T1000 (cell line): Measurements from ENCODE around the gene GRIN2A.

Experiments
- DNase-seq: peaks from one replicate; lab custom pipeline; 2025; ENCODE audit warnings: mixed read lengths; lab: John Stamatoyannopoulos, UW

Gene GRIN2A

GRCh38 chr16:9820476-9821246 lies 361.6 kb downstream of the GRIN2A start:
- no peak for DNase-seq

GRCh38 chr16:9818702-9819101 lies 363.5 kb downstream of the GRIN2A start:
- DNase-seq: no peak

- no peak for DNase-seq
These were observed 364.6 kb downstream of the GRIN2A start for GRCh38 chr16:9817586-9817985.

- no peak for DNase-seq
These were observed 365.6 kb downstream of the GRIN2A start for GRCh38 chr16:9816644-9817043.

- DNase-seq: no peak
These were observed 368.6 kb downstream of the GRIN2A start for GRCh38 chr16:9813665-9814064.

GRCh38 chr16:9808210-9808609 lies 374.0 kb downstream of the GRIN2A start:
- DNase-seq: no peak

GRCh38 chr16:9807302-9807701 lies 374.9 kb downstream of the GRIN2A start:
- no peak for DNase-seq

GRCh38 chr16:9805109-9805508 lies 377.1 kb downstream of the GRIN2A start:
- DNase-seq: no peak

- no peak for DNase-seq
These were observed 380.1 kb downstream of the GRIN2A start for GRCh38 chr16:9802160-9802559.

- no peak for DNase-seq
These were observed 380.6 kb downstream of the GRIN2A start for GRCh38 chr16:9801651-9802050.

- DNase-seq: no peak
These were observed 382.0 kb downstream of the GRIN2A start for GRCh38 chr16:9800186-9800738.

GRCh38 chr16:9798952-9799580 lies 383.2 kb downstream of the GRIN2A start:
- DNase-seq: no peak

- no peak for DNase-seq
These were observed 383.8 kb downstream of the GRIN2A start for GRCh38 chr16:9798474-9798873.

- DNase-seq: peak; percentile 65
These were observed 384.9 kb downstream of the GRIN2A start for GRCh38 chr16:9797306-9797705.

- DNase-seq: no peak
These were observed 388.6 kb downstream of the GRIN2A start for GRCh38 chr16:9793623-9794022.

GRCh38 chr16:9791556-9791955 lies 390.7 kb downstream of the GRIN2A start:
- DNase-seq: no peak

- DNase-seq: no peak
These were observed 392.0 kb downstream of the GRIN2A start for GRCh38 chr16:9790199-9790598.

- DNase-seq: peak; percentile 31
These were observed 394.5 kb downstream of the GRIN2A start for GRCh38 chr16:9787717-9788116.

GRCh38 chr16:9780831-9781230 lies 401.4 kb downstream of the GRIN2A start:
- no peak for DNase-seq

GRCh38 chr16:9778849-9779248 lies 403.4 kb downstream of the GRIN2A start:
- no peak for DNase-seq

GRCh38 chr16:9775998-9776397 lies 406.2 kb downstream of the GRIN2A start:
- no peak for DNase-seq

- no peak for DNase-seq
These were observed 408.9 kb downstream of the GRIN2A start for GRCh38 chr16:9773289-9773688.

- no peak for DNase-seq
These were observed 409.6 kb downstream of the GRIN2A start for GRCh38 chr16:9772526-9773225.
